SH-SY5Y (cell line): ENCODE results near the gene ETV6.

Source experiments
- GATA2 ChIP-seq: IDR thresholded peaks from 2 replicates; pipeline ENCODE4 v1.6.1; 2011; ENCODE audit warnings: mild to moderate bottlenecking, low read depth, low read length
- GATA3 ChIP-seq: IDR thresholded peaks from 2 replicates; pipeline ENCODE4 v1.6.1; 2011; ENCODE audit warnings: low read depth, mild to moderate bottlenecking, low read length, moderate library complexity

DNA sequence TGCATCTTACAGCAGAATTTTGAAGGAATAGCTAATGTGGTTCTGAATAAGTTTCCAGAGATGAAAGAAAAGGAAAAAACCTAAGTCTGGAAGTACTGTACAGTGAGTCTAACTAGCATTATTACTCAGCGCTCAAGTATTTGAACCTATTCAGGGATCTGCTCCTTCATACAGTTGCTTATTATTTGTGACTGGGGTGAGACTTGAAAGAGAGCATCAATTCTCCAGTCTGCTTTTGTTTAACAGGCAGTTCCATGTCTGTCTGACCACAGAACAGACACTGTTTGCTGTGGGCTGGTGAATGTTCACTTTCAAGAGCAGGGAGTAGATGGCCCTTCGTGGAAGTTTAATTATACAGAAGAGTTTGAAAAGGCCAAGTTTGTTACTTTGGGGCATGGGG is 9.3 kb downstream of the ETV6 start:
- TF ChIP-seq GATA3 (no peak), GATA2 (no peak)
